ENCODE results near the gene PRCD.
"Not testable (repeated sequence)": the region's sequence is repeated elsewhere in the genome, so short reads cannot be mapped to it uniquely, and the experiment has no call there.

PRCD gene

DNA sequence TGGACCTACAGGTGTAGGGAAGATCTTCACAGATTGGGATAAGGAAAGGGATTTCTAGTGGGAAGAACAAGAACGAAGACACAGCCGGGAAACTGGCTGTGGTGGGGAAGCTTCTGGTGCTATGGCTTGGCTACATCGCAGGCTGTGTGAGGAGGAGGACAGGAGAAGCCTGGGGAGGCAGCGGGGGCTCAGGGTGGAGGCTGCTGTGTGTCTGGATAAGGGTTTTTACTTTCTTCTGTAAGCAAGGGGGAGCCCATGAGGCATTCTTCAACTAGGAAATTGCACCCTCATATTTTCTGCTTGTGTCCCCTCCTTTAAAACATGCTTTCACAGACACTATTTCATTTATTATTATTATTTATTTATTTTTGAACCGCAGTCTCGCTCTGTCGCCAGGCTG is 35.7 kb upstream of the PRCD start:
- DNase-seq (ENCODE audit: low read depth in 2 of 2): no peak

- peak; percentile 76 to 86 for DNase-seq (ENCODE audit: low read depth in 2 of 2)
Observed at GRCh38 chr17:76506408-76507345, 33.2 kb upstream of the PRCD start.

DNA sequence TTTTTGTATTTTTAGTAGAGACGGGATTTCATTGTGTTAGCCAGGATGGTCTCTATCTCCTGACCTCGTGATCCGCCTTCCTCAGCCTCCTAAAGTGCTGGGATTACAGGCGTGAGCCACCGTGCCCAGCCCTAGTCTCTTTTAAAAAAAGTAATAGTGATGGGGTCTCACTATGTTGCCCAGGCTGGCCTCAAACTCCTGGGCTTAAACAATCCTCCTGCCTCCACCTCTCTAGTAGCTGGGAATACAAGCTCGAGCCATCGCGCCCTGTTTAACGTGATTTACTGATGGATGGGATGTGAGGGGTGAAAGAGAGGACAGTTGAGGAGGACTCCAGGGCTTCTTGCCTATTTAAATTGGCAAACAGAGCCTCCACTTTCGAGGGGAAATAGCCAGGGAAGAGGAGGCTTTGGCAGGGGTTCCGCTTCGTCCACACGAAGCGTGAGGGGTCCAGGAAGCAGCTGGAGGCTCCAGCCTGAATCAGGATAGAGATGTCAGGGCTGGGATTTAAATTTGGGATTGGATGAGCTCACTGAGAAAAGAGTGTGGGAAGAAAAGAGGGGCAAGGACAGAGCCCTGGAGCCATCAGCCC is 31.3 kb upstream of the PRCD start:
- DNase-seq (ENCODE audit: low read depth in 2 of 2): not testable (repeated sequence)

- no peak for DNase-seq (ENCODE audit: low read depth in 2 of 2)
Observed at GRCh38 chr17:76510831-76511244, 29.0 kb upstream of the PRCD start.

GRCh38 chr17:76511668-76512365 is 28.0 kb upstream of the PRCD start:
- DNase-seq (ENCODE audit: low read depth in 2 of 2): no peak

GRCh38 chr17:76512366-76513305 is 27.2 kb upstream of the PRCD start:
- no peak for DNase-seq (ENCODE audit: low read depth in 2 of 2)

DNA sequence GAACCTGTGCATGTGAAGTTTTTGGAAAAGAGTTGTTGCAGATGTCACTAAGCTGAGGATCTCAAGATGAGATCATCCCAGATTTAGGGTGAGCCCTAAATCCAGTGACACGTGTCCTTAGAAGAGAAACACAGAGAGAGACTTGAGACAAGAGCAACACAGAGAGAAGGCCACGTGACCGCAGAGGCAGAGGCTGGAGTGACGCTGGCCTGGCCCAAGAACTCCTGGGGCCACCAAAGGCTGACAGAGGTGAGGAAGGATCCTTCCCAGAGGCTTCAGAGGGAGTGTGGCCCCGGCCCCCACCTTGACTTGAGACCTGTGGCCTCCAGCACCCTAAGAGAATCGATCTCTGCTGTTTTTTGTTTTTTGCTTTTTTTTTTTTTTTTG is 26.5 kb upstream of the PRCD start:
- no peak for DNase-seq (ENCODE audit: low read depth in 2 of 2)

- DNase-seq (ENCODE audit: low read depth in 2 of 2): not testable (repeated sequence)
Observed at GRCh38 chr17:76514355-76514754, 25.5 kb upstream of the PRCD start.

- peak; percentile 64 to 66 for DNase-seq (ENCODE audit: low read depth in 2 of 2)
Observed at GRCh38 chr17:76515274-76515949, 24.4 kb upstream of the PRCD start.

GRCh38 chr17:76517638-76518038 is 22.2 kb upstream of the PRCD start:
- DNase-seq (ENCODE audit: low read depth in 2 of 2): no peak

- DNase-seq (ENCODE audit: low read depth in 2 of 2): no peak
Observed at GRCh38 chr17:76519048-76519966, 20.5 kb upstream of the PRCD start.

DNA sequence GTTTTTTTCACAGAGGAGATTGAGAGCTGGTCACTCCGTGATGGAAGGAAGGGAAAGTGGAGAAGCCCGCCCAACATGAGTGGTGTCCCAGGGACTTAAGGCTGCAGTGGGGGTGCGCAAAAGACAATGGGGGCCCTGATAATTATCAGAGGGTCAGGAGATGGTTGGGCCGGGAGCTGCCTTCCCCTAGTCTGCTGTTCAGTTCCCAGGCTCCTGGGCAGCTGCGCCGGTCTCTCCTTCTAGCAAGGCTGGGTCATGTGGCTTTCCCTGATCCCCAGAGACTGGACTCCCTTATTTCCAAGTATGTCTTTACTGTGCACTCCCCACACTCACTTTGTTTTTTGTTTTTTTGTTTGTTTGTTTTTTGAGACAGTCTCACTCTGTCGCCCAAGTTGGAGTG is 18.6 kb upstream of the PRCD start:
- DNase-seq (ENCODE audit: low read depth in 2 of 2): no peak

- DNase-seq (ENCODE audit: low read depth in 2 of 2): not testable (repeated sequence)
Observed at GRCh38 chr17:76521683-76522082, 18.2 kb upstream of the PRCD start.

- DNase-seq (ENCODE audit: low read depth in 2 of 2): peak; percentile 64 to 70
Observed at GRCh38 chr17:76523084-76524037, 16.5 kb upstream of the PRCD start.

DNA sequence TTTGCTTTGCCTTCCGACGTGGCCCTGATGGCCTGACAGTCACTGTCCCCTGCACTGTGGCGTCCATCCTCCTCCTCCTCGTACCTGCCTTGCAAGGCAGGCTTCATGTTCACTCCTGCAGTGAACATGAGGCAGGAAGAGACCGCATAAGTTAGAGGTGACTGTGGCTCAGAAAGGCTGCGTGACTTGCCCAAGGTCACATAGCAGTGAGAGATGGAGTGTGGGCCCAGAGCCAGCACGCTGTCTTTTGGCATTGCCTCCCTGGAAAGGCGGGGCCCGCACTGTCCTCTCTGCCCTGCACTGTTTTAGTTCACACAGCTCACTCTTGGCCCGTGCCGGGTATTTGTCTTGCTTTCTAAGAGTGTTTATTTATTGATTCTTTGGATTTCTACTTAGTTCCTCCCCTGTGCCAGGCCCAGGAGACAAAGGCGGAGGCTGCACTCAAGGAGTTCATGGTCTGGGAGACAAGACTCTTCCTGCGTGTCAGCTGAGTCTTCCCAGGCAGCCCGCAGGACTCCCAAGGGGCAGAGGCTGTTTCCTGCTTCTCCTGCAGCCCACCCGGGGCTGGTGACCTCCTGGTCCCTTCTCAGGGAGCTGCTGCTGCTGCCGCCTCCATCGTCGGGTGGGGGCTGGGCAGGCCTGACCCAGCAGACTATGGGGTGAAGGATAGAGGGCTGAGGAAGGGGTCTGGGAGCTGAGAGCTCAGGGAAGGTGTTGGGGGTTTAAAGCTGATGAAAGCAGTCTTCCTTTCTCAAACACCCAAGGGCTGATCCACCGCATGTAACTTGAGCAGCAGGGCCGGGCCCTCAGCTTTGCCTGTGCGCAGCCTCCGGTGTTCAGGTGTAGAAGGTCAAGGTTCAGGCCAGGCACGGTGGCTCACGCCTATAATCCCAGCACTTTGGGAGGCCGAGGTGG is 15.0 kb upstream of the PRCD start:
- DNase-seq (ENCODE audit: low read depth in 2 of 2): no peak

DNA sequence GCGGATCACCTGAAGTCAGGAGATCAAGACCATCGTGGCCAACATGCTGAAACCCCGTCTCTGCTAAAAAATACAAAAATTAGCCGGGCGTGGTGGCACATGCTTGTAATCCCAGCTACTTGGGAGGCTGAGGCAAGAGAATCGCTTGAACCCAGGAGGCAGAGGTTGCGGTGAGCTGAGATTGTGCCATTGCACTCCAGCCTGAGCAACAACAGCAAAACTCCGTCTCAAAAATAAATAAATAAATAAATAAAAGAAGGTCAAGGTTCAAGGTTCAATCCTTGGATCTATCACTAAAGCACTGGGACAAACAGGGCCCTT is 14.4 kb upstream of the PRCD start:
- DNase-seq (ENCODE audit: low read depth in 2 of 2): not testable (repeated sequence)

- DNase-seq (ENCODE audit: low read depth in 2 of 2): not testable (repeated sequence)
Observed at GRCh38 chr17:76527016-76527415, 12.8 kb upstream of the PRCD start.

Data from stimulated activated CD8-positive, alpha-beta memory T cell treated with anti-CD3 and anti-CD28 coated beads, Interleukin-2, amount 100 ng/mL, for 1 hour (primary cell).